AG08395 (cell line): ENCODE data around the gene TRIM4.
A peak's percentile ranks its signal among the peaks of the same experiment; 100 is the strongest.
"Not testable (repeated sequence)": the region's sequence is repeated elsewhere in the genome, so short reads cannot be mapped to it uniquely, and the experiment has no call there.

Experiments used
- DNase-seq: peaks from one replicate; pipeline ENCODE4 v3.0.0; 2012; ENCODE audit warnings: mixed read lengths, low spot score

Gene TRIM4

DNA sequence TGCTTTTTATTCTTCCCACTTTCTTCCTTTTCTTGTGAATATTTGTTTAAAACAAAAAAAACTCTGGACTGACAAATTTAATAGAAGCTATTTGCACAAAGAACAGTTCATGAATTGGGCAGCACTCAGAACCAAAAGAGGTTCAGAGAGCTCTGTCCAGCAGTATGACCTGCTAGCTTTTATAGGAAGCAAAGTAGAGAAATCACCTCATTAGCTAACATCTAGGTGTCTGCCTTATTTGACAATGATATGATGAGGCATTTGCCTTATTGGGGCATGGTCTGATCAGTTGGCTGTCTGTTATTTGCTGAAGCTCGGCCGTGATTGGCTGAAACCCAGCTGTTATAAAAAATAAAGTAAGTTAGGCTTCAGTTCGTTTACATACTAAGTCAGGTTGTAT is 819 bp upstream of the TRIM4 start:
- DNase-seq = no peak

DNA sequence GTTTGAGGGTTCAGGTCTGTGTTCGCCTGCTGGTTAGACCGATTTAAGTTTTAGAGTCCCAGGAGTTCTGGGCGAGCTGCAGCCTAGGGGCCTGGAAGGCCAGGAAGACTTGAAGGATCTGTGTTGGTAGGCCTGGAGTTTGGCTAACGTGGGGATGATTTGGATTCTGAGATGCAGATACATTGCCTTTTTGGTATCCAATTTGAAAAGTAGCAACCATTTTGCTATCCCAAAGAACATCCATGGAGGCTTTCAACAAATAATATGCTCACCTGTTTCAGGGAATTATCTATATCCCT is 433 bp upstream of the TRIM4 start:
- no peak for DNase-seq

GRCh38 chr7:99910976-99911375 is 8.4 kb downstream of the TRIM4 start:
- DNase-seq = no peak

DNA sequence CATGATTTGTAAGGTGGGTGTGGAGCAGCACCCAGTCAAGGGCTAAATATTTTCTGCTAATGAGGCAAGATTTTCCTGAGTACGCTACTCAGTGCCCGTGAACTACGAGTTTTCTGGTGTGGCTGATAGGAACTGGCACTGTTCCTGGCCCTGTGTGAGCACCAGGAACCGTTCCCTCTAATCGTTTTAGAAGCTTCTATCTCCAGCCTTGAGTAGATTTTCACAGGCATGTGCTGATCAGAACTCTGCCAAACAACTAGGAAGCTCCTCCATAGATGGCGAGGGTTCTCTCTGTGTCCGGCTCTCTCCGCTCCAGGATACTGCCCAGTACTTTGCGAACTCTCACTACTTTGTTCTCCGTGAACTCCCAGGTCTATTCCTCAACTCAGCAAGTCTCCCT is 17.7 kb downstream of the TRIM4 start:
- DNase-seq = no peak

GRCh38 chr7:99899830-99900519 is 19.4 kb downstream of the TRIM4 start:
- DNase-seq = no peak

DNA sequence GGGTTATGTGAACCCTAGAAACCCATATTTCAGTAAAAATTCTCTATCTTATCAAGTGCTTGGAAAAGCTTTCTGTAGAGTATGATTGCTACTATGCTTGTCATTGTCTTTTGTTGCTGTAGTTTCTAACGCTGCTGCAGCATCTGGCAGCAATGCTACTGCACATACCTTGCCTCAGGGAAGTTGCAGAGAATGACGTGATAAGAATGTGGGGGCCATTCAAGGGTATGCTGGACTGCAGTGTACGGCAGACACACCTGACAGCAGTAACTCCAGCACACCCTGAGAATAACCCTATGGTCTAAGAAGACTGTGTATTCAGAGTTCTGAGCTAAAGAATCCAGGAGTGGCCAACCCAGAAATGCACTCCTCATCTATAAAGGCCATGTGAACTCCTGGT is 20.5 kb downstream of the TRIM4 start:
- DNase-seq = no peak

DNA sequence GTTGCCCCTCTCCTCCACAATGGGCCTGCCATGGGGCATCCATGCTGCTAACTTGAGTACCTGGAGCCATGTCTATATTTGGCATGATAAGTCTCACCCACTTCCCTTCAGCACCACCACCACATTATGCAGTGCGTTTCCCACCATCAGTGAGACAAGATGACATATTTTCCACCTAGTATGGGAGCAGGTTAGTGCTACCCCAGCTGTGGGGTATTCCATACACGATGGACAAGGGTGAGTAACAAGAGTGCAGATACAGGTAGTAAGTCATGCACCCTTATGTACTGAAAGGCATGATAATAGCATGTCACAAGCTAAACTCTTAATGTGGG is 21.3 kb downstream of the TRIM4 start:
- DNase-seq = no peak

DNA sequence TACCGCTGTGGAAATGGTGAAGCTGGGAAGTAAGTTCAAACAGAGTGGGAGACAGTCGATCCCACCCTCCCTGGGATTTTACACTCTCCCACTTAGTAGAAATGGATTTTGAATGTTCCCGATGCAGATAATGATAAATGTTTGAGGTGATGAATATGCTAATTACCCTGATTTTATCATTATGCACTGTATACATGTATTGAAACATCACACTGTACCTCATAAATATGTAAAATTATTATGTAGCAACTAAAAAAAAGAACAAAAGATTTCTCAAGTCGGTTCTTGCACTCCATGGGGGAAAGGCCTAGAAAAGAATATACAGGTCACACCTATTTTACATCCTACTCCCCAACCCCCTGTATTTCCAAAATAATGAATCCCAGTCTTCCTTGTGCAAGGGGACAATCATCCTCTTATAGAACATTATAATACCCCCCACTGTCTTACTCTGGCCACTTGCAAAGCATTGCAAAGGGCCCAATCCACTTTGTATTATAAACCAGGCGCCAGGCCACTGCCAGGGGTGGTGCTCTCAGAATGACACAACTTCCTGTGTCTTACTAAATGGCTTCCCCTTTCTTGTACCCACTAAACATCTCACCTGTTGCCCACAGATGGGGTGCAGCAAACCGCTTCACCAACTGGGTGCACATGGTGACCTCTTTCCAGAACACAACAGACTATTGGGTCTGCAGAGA is 21.9 kb downstream of the TRIM4 start:
- DNase-seq = no peak

DNA sequence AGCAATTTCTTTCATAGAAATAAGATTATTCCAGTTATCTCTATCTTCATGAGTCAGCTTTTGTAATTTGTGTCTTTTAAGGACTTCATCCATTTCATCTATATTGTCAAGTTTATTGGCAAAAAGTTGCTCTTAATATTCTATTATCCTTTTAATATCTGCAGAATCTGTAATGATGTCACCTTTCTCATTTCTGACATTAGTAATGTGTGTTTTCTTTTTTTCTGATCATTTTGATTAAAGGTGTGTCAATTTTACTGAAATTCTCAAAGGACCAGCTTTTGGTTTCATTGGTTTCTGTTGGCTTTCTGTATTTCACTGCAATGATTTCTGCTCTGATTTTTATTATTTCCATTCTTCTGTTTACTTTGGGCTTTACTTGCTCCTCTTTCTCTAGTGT is 24.6 kb downstream of the TRIM4 start:
- DNase-seq = no peak

- DNase-seq = no peak
Observed at GRCh38 chr7:99893280-99893679, 26.1 kb downstream of the TRIM4 start.

GRCh38 chr7:99890348-99890747 is 29.0 kb downstream of the TRIM4 start:
- DNase-seq = not testable (repeated sequence)

GRCh38 chr7:99888366-99888765 is 31.0 kb downstream of the TRIM4 start:
- DNase-seq = not testable (repeated sequence)

DNA sequence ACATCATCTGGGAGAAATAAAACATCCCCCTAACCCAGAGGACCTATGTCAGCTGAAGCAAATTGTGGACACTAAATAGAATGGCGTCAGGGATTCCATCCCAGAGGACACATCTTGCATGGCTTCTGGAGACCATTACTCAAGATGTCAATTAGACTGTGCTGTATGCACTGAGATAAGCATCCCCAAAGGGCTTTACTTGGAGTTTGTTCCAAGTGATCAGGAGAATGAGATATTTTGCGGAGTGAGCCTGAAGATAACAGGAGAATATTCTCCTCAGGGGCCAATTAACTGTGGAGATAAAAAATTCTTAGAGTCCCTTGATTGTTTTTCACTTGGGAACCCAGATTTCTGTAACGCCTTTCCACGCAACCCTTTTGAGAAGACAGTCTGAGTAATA is 38.0 kb downstream of the TRIM4 start:
- no peak for DNase-seq

GRCh38 chr7:99876933-99877332 is 42.4 kb downstream of the TRIM4 start, which contains the start of gene OR2AE1:
OR2AE1 (minus strand) TSS chr7:99877033; CDS start chr7:99877033, 0 bp downstream.
- DNase-seq = no peak

DNA sequence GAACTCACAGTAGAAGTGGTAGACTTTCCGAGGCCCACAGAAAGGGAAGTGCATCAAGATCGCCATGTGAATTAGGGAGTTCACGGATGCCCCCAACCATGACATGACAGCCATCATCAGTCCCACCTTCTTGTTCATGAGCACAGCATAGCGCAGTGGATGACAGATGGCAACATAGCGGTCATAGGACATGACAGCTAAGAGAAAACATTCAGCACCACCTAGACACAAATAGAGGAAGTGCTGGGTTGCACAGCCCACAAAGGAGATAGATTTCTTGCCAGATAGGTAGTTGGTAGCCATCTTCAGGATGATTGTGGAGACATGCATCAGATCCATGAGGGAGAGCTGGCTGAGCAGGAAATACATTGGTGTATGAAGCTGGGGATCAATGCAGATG is 42.8 kb downstream of the TRIM4 start:
- DNase-seq = no peak

- no peak for DNase-seq
Observed at GRCh38 chr7:99868246-99868645, 51.1 kb downstream of the TRIM4 start.

- not testable (repeated sequence) for DNase-seq
Observed at GRCh38 chr7:99867477-99867876, 51.9 kb downstream of the TRIM4 start.

DNA sequence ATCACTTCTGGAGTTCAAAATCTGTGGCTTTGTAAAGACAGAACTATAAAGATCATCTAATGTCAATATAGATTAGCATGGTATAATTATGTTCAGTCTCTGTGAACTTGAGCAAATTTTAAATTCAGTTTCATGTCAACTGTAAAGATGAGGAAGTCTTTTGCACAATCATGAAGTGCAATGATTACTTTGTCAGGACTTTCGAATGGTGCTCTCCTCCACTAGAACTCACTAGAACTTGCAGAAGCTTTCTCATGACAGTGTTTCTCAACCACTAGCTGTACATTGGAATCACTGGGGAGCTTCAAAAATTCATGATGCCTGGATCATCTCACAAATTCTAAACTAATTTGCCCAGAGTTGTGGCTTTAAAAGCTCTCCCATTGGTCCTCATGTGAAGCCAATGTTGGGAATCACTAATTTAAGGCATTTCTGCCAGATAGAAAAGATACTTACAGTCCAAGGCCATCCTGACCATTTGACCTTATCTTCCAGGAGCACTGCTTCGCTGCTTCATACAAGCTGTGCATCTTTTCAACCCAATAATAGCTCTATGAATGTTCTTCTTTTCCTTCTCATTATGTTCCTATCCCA is 55.4 kb downstream of the TRIM4 start:
- no peak for DNase-seq

- peak; percentile 54 for DNase-seq
Observed at GRCh38 chr7:99860281-99861127, 58.8 kb downstream of the TRIM4 start.

DNA sequence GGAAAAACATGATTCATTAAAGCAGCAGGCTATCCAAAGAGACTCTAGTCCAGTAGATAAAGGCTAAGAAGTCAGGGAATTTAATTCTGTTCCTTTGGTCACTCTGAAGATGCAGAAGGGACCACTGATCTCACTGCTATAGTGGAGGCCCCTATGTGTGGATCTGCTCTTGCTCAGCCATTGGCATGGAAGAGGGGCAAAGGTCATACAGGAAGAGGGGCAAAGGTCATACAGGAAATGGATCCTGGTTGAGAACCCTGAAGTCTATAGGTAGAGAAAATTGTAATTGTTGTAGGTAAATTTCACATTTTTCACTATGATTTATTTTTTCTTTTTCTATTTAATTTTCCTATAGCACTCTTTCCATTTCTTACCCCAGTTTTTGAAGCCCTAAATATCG is 64.1 kb downstream of the TRIM4 start:
- DNase-seq = no peak

DNA sequence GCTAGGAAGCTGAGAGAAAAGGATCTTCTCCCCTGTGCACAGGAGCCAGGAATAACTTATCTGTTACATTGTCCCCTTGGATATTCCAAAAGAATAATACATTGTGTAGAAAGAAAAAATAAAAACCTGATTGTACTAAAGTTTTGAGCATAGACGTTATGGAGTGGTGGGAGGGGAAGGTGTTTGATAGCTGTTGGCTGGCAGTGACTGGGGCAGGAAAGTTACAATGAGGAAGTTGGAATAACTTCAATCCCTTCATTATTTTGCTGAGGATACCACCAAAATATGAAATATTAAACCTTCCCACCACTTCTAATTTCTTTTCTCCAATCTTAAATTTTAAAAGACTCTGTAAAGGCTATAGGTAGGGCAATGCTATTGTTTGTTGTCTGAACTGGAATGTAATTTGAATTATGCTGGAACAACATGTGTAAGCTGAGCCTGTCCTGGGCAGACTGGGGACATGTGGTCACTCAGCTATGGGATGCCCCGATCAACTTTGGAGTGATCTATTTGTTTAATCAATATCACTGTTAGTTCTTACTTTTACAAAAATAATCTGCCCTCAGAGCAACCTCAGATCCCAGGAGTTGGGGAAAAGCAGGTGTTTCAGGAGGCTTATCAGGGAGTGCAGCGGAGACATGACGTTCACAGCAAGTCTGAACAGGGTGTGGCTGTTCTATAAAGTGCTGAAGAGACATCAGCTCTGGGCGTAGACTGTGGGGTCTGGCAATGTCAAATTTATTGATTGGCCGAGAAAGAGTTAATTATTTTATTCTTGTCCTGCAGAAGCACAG is 70.7 kb downstream of the TRIM4 start:
- no peak for DNase-seq

DNA sequence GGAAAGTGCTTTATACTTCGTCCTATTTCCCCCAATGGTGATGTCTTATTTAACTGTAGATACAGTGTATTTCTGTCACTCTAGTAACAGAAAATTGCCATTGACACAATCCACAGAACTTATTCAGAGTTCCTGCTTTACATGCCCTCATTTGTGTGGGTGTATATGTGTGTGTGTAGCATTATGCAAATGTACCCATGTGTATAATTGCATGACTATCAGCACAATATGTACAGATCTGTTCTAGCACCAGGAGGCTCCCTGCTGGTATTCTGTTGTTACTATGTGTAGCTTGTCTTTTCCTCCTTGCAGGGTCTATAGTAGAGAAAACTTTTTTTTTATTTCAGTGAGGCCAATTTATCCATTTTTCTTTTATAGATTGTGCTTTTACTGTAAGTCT is 75.0 kb downstream of the TRIM4 start:
- no peak for DNase-seq
